ENCODE results near the gene PITX2.

- no peak for TF ChIP-seq CTCF (IDR thresholded peaks at IDR 0.05)
- TF ChIP-seq POLR2A (IDR thresholded peaks at IDR 0.05): no peak
- no peak for TF ChIP-seq EP300 (IDR thresholded peaks at IDR 0.05)
Measured at GRCh38 chr4:110614173-110614963, 8.5 kb downstream of the PITX2 start.
